ENCODE results near the gene TXNL1.

GRCh38 chr18:56662902-56663301, 24.5 kb upstream of the TXNL1 start:
- no peak for TF ChIP-seq CTCF (conservative IDR thresholded peaks at IDR 0.05)
- no peak for TF ChIP-seq EZH2 (IDR thresholded peaks at IDR 0.05; ENCODE audit: low read depth)

Measured in PC-9 (cell line).